ENCODE data around the gene RGS19. TPM values are rescaled to one million over a fixed set of nuclear protein-coding genes. Genes with fewer than 3 reads are reported as not detected.

The RGS19 gene
- total RNA-seq, 1 experiment from 2014 or later = 32.0 TPM

- intact Hi-C loops (cut with micrococcal nuclease; ENCODE audit: unreplicated experiment) = no loop called here
- H3K36me3 ChIP-seq (ENCODE audit: control insufficient read depth, insufficient read depth, low read length) = no peaks in the 10 kb centered on the region
Measured at GRCh38 chr20:64113796-64114355, 34.6 kb upstream of the RGS19 start.

GRCh38 chr20:64113444-64113775 is 34.1 kb upstream of the RGS19 start:
- Histone ChIP-seq H3K27me3 (ENCODE audit: control insufficient read depth, insufficient read depth, low read length) (no peaks in the 10 kb centered on the region), H3K27ac (ENCODE audit: low read length) (no peak overlapping the region), H3K4me3 (ENCODE audit: low read depth in 2 of 2, low read length in 2 of 2) (no peak overlapping the region), H3K9me3 (ENCODE audit: control insufficient read depth, insufficient read depth, low read depth, low read length) (no peaks in the 10 kb centered on the region), H3K36me3 (ENCODE audit: control insufficient read depth, insufficient read depth, low read length) (no peaks in the 10 kb centered on the region), H3K4me1 (ENCODE audit: control insufficient read depth, insufficient read depth, low read length) (no peaks in the 10 kb centered on the region; the same call in 1 of the 2 replicates)
- ChIA-PET CTCF (interaction anchor here (0.6 kb wide), 1 partner anchor 11 kb away, joined by 3 read pairs; no protein-coding TSS in a partner anchor), POLR2A (no interaction called here)
- TF ChIP-seq REST (IDR thresholded peaks at IDR 0.05; ENCODE audit: insufficient read depth in 1 of 2, low read depth in 2 of 2, low read length in 1 of 2) (no peak), POLR2AphosphoS5 (IDR thresholded peaks at IDR 0.05; ENCODE audit: low read depth, low read length) (no peak)
- in situ Hi-C loops (cut with HindIII; ENCODE audit: low pct_unique_long_range_greater_than_20kb, low sequenced_read_pairs) (no loop called here), intact Hi-C loops (cut with micrococcal nuclease; ENCODE audit: unreplicated experiment) (no loop called here)
- DNase-seq (ENCODE audit: low read depth, low spot score) = no peak
- ATAC-seq = no peak
- BruUV-seq (replicated peaks) = no TSS peak

More at GRCh38 chr20:64113796-64114355, 34.6 kb upstream of the RGS19 start:
- no peak for ATAC-seq
- BruUV-seq (replicated peaks) = no TSS peak
- CTCF ChIA-PET = interaction anchor here (0.6 kb wide), 1 partner anchor 11 kb away, joined by 3 read pairs; no protein-coding TSS in a partner anchor
- Histone ChIP-seq H3K4me1 (ENCODE audit: control insufficient read depth, insufficient read depth, low read length) (no peaks in the 10 kb centered on the region; the same call in 1 of the 2 replicates), H3K9me3 (ENCODE audit: control insufficient read depth, insufficient read depth, low read depth, low read length) (no peaks in the 10 kb centered on the region), H3K4me3 (ENCODE audit: low read depth in 2 of 2, low read length in 2 of 2) (no peak overlapping the region), H3K27me3 (ENCODE audit: control insufficient read depth, insufficient read depth, low read length) (no peaks in the 10 kb centered on the region), H3K27ac (ENCODE audit: low read length) (no peak overlapping the region)
- POLR2A ChIA-PET = no interaction called here
- DNase-seq (ENCODE audit: low read depth, low spot score) = no peak
- TF ChIP-seq TCF7L2 (IDR thresholded peaks at IDR 0.05; ENCODE audit: low read depth, low read length) = no peak
- TF ChIP-seq REST (IDR thresholded peaks at IDR 0.05; ENCODE audit: insufficient read depth in 1 of 2, low read depth in 2 of 2, low read length in 1 of 2) = no peak
- TF ChIP-seq SIN3A (IDR thresholded peaks at IDR 0.05; ENCODE audit: borderline replicate concordance, insufficient read depth, low read depth, low read length) = no peak
- no peak for TF ChIP-seq POLR2AphosphoS5 (IDR thresholded peaks at IDR 0.05; ENCODE audit: low read depth, low read length)
- TF ChIP-seq, protein P1, sequence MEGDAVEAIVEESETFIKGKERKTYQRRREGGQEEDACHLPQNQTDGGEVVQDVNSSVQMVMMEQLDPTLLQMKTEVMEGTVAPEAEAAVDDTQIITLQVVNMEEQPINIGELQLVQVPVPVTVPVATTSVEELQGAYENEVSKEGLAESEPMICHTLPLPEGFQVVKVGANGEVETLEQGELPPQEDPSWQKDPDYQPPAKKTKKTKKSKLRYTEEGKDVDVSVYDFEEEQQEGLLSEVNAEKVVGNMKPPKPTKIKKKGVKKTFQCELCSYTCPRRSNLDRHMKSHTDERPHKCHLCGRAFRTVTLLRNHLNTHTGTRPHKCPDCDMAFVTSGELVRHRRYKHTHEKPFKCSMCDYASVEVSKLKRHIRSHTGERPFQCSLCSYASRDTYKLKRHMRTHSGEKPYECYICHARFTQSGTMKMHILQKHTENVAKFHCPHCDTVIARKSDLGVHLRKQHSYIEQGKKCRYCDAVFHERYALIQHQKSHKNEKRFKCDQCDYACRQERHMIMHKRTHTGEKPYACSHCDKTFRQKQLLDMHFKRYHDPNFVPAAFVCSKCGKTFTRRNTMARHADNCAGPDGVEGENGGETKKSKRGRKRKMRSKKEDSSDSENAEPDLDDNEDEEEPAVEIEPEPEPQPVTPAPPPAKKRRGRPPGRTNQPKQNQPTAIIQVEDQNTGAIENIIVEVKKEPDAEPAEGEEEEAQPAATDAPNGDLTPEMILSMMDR (IDR thresholded peaks at IDR 0.05) = no peak
- in situ Hi-C loops (cut with HindIII; ENCODE audit: low pct_unique_long_range_greater_than_20kb, low sequenced_read_pairs) = no loop called here

Measured in Panc1 (cell line).